A549 (cell line): ENCODE measurements around the gene CORO2B. TPM values are rescaled to one million over a fixed set of nuclear protein-coding genes. Genes with fewer than 3 reads are reported as not detected.

ENCODE experiments used
- ATAC-seq, 2 experiments: fragments of 200-7000 bp in 1 of 2; fragments of >200 bp in 1 of 2; cut with Nextera tagmentation in 1 of 2; cut with Tn5 transposase in 1 of 2; 3 replicates each; pipeline versions ENCODE4 v1.8.0 to v1.9.1; 2018 to 2020; ENCODE audit warnings: mild to moderate bottlenecking in 1 of 2, moderate library complexity in 1 of 2
- CTCF ChIA-PET: fragments of 300-600 bp; sonication (Branson Sonifier 250); formaldehyde crosslinking; extraction: SDS; loops from one replicate; lab custom pipeline; 2021; ENCODE audit warnings: antibody characterized with exemption, inconsistent platforms; lab: Yijun Ruan, JAX
- POLR2A ChIA-PET: fragments of 350-600 bp; formaldehyde crosslinking; extraction: SDS; loops from one replicate; lab custom pipeline; 2021; ENCODE audit warnings: antibody characterized with exemption, inconsistent platforms; lab: Yijun Ruan, JAX
- DNase-seq, 2 experiments: peaks; one replicate each; pipeline versions ENCODE4 v3.0.0 to v3.0.0-alpha.2; 2011 to 2016; ENCODE audit warnings: low read depth in 1 of 2, low spot score in 1 of 2
- FAIRE-seq: peaks from 2 replicates; lab custom pipeline; 2011; peaks lifted over from hg19 to GRCh38; lab: Jason Lieb, UNC
- H3K27ac ChIP-seq, 2 experiments: fragments of >200 bp; sonication (Bioruptor Twin); formaldehyde crosslinking; 3 replicates each; pipeline ENCODE4 v1.5.1; 2016 to 2017
- H3K4me1 ChIP-seq: fragments of >200 bp; sonication (Bioruptor Twin); formaldehyde crosslinking; 3 replicates; pipeline ENCODE4 v1.6.1; 2016
- H3K4me2 ChIP-seq: fragments of >200 bp; sonication (Bioruptor Twin); formaldehyde crosslinking; 3 replicates; pipeline ENCODE4 v1.6.1; 2016
- H3K4me3 ChIP-seq: fragments of >200 bp; sonication (Bioruptor Twin); formaldehyde crosslinking; 3 replicates; pipeline ENCODE4 v1.5.1; 2016
- H3K9me3 ChIP-seq: fragments of >200 bp; sonication (Bioruptor Twin); formaldehyde crosslinking; 3 replicates; pipeline ENCODE4 v1.6.1; 2016
- BHLHE40 ChIP-seq: IDR thresholded peaks from 2 replicates; pipeline ENCODE4 v1.6.1; 2012; ENCODE audit warnings: low read depth, low read length, inconsistent platforms
- CEBPB ChIP-seq, 2 experiments: fragments of >200 bp in 1 of 2; sonication (Bioruptor Twin) in 1 of 2; formaldehyde crosslinking in 1 of 2; IDR thresholded peaks; 2 replicates each; pipeline ENCODE4 v1.6.1; 2012 to 2016
- CHD2 ChIP-seq: fragments of 150-350 bp; IDR thresholded peaks from 2 replicates; pipeline ENCODE4 v1.6.1; 2014; ENCODE audit warnings: low read length; ENCODE audit not compliant: partially characterized antibody
- CHD4 ChIP-seq: fragments of 200-600 bp; sonication (generic); IDR thresholded peaks from 2 replicates; pipeline ENCODE4 v1.6.1; 2016; ENCODE audit warnings: antibody characterized with exemption, mild to moderate bottlenecking, borderline replicate concordance
- FOSL2 ChIP-seq, 2 experiments: fragments of 450-650 bp in 1 of 2; fragments of >200 bp in 1 of 2; sonication (Bioruptor Twin) in 1 of 2; formaldehyde crosslinking; IDR thresholded peaks; 2 replicates each; pipeline versions ENCODE4 v1.5.0 to v1.6.1; 2016 to 2020; ENCODE audit warnings: mild to moderate bottlenecking in 1 of 2, moderate library complexity in 1 of 2
- FOXS1 ChIP-seq: fragments of 250-450 bp; sonication (Bioruptor Pico); IDR thresholded peaks from 2 replicates; pipeline ENCODE4 v1.5.0; 2020; ENCODE audit warnings: mild to moderate bottlenecking, moderate library complexity
- GATA3 ChIP-seq: IDR thresholded peaks from 2 replicates; pipeline ENCODE4 v1.6.1; 2012; ENCODE audit warnings: borderline replicate concordance
- HOXA7 ChIP-seq: fragments of 250-450 bp; sonication (Bioruptor Pico); IDR thresholded peaks from 2 replicates; pipeline ENCODE4 v1.5.0; 2020; ENCODE audit warnings: mild to moderate bottlenecking, moderate library complexity
- HOXB5 ChIP-seq: fragments of 250-450 bp; sonication (Bioruptor Pico); IDR thresholded peaks from 2 replicates; pipeline ENCODE4 v1.5.0; 2020; ENCODE audit warnings: mild to moderate bottlenecking, moderate library complexity
- JUN ChIP-seq, 2 experiments: fragments of >200 bp; sonication (Bioruptor Twin); formaldehyde crosslinking; IDR thresholded peaks; 2 replicates in 1 of 2; 3 replicates in 1 of 2; pipeline ENCODE4 v1.6.1; 2016 to 2017
- JUNB ChIP-seq: fragments of >200 bp; sonication (Bioruptor Twin); formaldehyde crosslinking; IDR thresholded peaks from 2 replicates; pipeline ENCODE4 v1.6.1; 2016
- KDM1A ChIP-seq: fragments of 200-600 bp; sonication (generic); IDR thresholded peaks from 2 replicates; pipeline ENCODE4 v1.6.1; 2016; ENCODE audit warnings: low read depth, mild to moderate bottlenecking
- MAFK ChIP-seq: fragments of 450-650 bp; IDR thresholded peaks from 2 replicates; pipeline ENCODE4 v1.6.1; 2014; ENCODE audit not compliant: partially characterized antibody
- MAZ ChIP-seq: fragments of 150-350 bp; IDR thresholded peaks from 2 replicates; pipeline ENCODE4 v1.6.1; 2014; ENCODE audit warnings: antibody characterized with exemption, low read depth, low read length, borderline replicate concordance
- MYC ChIP-seq: IDR thresholded peaks from 2 replicates; pipeline ENCODE4 v1.6.1; 2012; ENCODE audit warnings: mild to moderate bottlenecking, inconsistent platforms, low read length, improper control_type of control experiment, borderline replicate concordance
- NFE2L2 ChIP-seq: fragments of 150-350 bp; conservative IDR thresholded peaks from 2 replicates; pipeline ENCODE4 v1.6.1; 2014; ENCODE audit warnings: low read length
- NR3C1 ChIP-seq: fragments of >200 bp; sonication (Bioruptor Twin); formaldehyde crosslinking; IDR thresholded peaks from 3 replicates; pipeline ENCODE4 v1.6.1; 2017
- POLR2AphosphoS2 ChIP-seq: conservative IDR thresholded peaks from 2 replicates; pipeline ENCODE4 v1.6.1; 2012; ENCODE audit warnings: low read length, improper control_type of control experiment, inconsistent platforms
- RAD21 ChIP-seq, 2 experiments: fragments of >200 bp in 1 of 2; sonication (Bioruptor Twin) in 1 of 2; formaldehyde crosslinking in 1 of 2; IDR thresholded peaks in 1 of 2; conservative IDR thresholded peaks in 1 of 2; 2 replicates in 1 of 2; 3 replicates in 1 of 2; pipeline ENCODE4 v1.6.1; 2012 to 2018; ENCODE audit warnings: inconsistent platforms in 1 of 2
- RCOR1 ChIP-seq: fragments of 150-350 bp; IDR thresholded peaks from 2 replicates; pipeline ENCODE4 v1.6.1; 2014; ENCODE audit warnings: antibody characterized with exemption, low read length, low read depth
- RNF2 ChIP-seq: fragments of 200-600 bp; sonication (generic); IDR thresholded peaks from 2 replicates; pipeline ENCODE4 v1.6.1; 2016; ENCODE audit warnings: low read depth, mild to moderate bottlenecking, antibody characterized with exemption, moderate library complexity, borderline replicate concordance
- SREBF2 ChIP-seq: fragments of 450-650 bp; IDR thresholded peaks from 2 replicates; pipeline ENCODE4 v1.6.1; 2014; ENCODE audit warnings: mild to moderate bottlenecking, moderate library complexity
- TP53 ChIP-seq: fragments of 250-450 bp; sonication (Bioruptor Pico); IDR thresholded peaks from 2 replicates; pipeline ENCODE4 v1.5.0; 2021; ENCODE audit warnings: mild to moderate bottlenecking, moderate library complexity
- ZFP36 ChIP-seq: fragments of 450-650 bp; IDR thresholded peaks from 2 replicates; pipeline ENCODE4 v1.6.1; 2014; ENCODE audit warnings: borderline replicate concordance; ENCODE audit not compliant: partially characterized antibody
- ZSCAN20 ChIP-seq: fragments of 250-450 bp; sonication (Bioruptor Pico); IDR thresholded peaks from 2 replicates; pipeline ENCODE4 v1.8.0; 2022; ENCODE audit warnings: mild to moderate bottlenecking, moderate library complexity
- WGBS: methylation state at CpG from one replicate; pipeline ENCODE4 v1.1.6; 2017; ENCODE audit errors: missing lambda C conversion rate; 5-methylcytosine and 5-hydroxymethylcytosine counted together
- polyA plus RNA-seq, 4 experiments: library from polyadenylated mRNA; depleted of rRNA in 3 of 4; stranded (reverse); fragments of >200 nt; fragmentation: RNase III in 1 of 4; extraction: RNeasy Plus Mini Kit Qiagen cat#74134 plus additional on column Dnase treatment in 1 of 4; gene quantifications; 2 replicates in 3 of 4; 3 replicates in 1 of 4; pipeline ENCODE4 v1.2.3, GENCODE V29; 2011 to 2017
- TF ChIP-seq, protein P1 (sequence below): fragments of 200-600 bp; sonication (generic); IDR thresholded peaks from 2 replicates; pipeline ENCODE4 v1.6.1; 2016; ENCODE audit warnings: antibody characterized with exemption, mild to moderate bottlenecking, moderate library complexity
- TF ChIP-seq, protein P2 (sequence below): fragments of >200 bp; sonication (Bioruptor Twin); formaldehyde crosslinking; IDR thresholded peaks from 3 replicates; pipeline ENCODE4 v1.5.1; 2016
- TF ChIP-seq, protein P3 (sequence below): fragments of >200 bp; sonication (Bioruptor Twin); formaldehyde crosslinking; IDR thresholded peaks from 2 replicates; pipeline ENCODE4 v1.6.1; 2016
- TF ChIP-seq, protein P4 (sequence below): fragments of 150-350 bp; IDR thresholded peaks from 2 replicates; pipeline ENCODE4 v1.6.1; 2014; ENCODE audit warnings: low read depth, mild to moderate bottlenecking, low read length

CORO2B gene
- polyA plus RNA-seq, 2 of the 4 experiments (the other 2 are of a cell fraction) = 2.0 to 2.3 TPM

DNA sequence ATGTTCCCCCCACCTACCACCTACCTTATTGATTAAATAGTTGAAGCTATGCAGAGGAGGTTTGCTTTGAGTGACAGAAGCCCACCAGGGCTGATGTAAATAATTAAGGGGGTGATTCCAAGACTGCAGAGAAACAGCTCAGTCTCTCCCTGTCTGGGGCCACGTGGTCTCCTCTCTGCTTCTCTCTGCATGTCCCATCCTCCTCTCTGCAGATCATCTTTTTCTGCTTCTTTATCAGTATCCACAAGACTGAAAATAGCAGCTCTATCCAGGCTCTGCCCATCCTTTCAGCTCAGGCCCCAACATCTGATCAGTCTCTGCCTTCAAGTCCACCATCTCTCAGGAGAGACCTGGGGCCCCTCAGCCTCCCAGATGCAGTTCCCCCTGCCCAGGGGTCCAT, 131.1 kb downstream of the CORO2B start:
- ChIA-PET POLR2A (interaction anchor here (0.7 kb wide), 1 partner anchor 87 kb away, joined by 11 read pairs; no protein-coding TSS in a partner anchor), CTCF (interaction anchor here (1.1 kb wide), 1 partner anchor 166 kb away, joined by 4 read pairs; no protein-coding TSS in a partner anchor)
- WGBS = 9% methylated on average over 1 of the region's 1 CpG

DNA sequence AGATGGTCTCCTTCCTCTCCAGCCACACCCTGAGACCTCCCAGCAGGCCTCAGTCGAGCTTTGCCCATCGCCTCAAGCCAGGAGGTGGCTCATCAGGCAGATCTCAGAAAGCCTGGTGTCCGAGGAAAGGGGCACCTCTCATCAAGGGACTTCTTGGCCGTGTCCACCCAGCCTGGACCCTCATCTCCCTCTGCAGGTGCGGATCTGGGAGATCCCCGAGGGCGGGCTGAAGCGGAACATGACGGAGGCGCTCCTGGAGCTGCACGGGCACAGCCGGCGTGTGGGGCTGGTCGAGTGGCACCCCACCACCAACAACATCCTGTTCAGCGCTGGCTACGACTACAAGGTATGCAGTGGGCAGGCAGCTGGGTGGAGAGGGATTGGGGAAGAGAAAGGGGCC, 131.7 kb downstream of the CORO2B start:
- ATAC-seq = no peak
- no peaks in the 10 kb centered on the region for H3K4me1 ChIP-seq
- H3K9me3 ChIP-seq = no peaks in the 10 kb centered on the region
- FAIRE-seq = no peak
- no peak overlapping the region for H3K4me2 ChIP-seq
- no peak overlapping the region for H3K4me3 ChIP-seq
- ChIA-PET POLR2A (no interaction called here), CTCF (interaction anchor here (1.1 kb wide), 1 partner anchor 165 kb away, joined by 4 read pairs; no protein-coding TSS in a partner anchor)
- no peak overlapping the region for H3K27ac ChIP-seq
- 63% methylated on average over 14 of the region's 16 CpGs for WGBS
- no peak for DNase-seq
- TF ChIP-seq, protein P1, sequence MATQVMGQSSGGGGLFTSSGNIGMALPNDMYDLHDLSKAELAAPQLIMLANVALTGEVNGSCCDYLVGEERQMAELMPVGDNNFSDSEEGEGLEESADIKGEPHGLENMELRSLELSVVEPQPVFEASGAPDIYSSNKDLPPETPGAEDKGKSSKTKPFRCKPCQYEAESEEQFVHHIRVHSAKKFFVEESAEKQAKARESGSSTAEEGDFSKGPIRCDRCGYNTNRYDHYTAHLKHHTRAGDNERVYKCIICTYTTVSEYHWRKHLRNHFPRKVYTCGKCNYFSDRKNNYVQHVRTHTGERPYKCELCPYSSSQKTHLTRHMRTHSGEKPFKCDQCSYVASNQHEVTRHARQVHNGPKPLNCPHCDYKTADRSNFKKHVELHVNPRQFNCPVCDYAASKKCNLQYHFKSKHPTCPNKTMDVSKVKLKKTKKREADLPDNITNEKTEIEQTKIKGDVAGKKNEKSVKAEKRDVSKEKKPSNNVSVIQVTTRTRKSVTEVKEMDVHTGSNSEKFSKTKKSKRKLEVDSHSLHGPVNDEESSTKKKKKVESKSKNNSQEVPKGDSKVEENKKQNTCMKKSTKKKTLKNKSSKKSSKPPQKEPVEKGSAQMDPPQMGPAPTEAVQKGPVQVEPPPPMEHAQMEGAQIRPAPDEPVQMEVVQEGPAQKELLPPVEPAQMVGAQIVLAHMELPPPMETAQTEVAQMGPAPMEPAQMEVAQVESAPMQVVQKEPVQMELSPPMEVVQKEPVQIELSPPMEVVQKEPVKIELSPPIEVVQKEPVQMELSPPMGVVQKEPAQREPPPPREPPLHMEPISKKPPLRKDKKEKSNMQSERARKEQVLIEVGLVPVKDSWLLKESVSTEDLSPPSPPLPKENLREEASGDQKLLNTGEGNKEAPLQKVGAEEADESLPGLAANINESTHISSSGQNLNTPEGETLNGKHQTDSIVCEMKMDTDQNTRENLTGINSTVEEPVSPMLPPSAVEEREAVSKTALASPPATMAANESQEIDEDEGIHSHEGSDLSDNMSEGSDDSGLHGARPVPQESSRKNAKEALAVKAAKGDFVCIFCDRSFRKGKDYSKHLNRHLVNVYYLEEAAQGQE = no peak
- TF ChIP-seq RCOR1 (no peak), FOXS1 (CRISPR knock-in tag) (no peak), CHD2 (no peak), MYC (no peak), RNF2 (no peak), RAD21 (conservative IDR thresholded peaks at IDR 0.05 in 1 of 2, IDR thresholded peaks at IDR 0.05 in 1 of 2) (no peak), GATA3 (no peak), HOXB5 (CRISPR knock-in tag) (no peak), NR3C1 (no peak), ZFP36 (no peak), CHD4 (no peak), POLR2AphosphoS2 (no peak)
- TF ChIP-seq, protein P2, sequence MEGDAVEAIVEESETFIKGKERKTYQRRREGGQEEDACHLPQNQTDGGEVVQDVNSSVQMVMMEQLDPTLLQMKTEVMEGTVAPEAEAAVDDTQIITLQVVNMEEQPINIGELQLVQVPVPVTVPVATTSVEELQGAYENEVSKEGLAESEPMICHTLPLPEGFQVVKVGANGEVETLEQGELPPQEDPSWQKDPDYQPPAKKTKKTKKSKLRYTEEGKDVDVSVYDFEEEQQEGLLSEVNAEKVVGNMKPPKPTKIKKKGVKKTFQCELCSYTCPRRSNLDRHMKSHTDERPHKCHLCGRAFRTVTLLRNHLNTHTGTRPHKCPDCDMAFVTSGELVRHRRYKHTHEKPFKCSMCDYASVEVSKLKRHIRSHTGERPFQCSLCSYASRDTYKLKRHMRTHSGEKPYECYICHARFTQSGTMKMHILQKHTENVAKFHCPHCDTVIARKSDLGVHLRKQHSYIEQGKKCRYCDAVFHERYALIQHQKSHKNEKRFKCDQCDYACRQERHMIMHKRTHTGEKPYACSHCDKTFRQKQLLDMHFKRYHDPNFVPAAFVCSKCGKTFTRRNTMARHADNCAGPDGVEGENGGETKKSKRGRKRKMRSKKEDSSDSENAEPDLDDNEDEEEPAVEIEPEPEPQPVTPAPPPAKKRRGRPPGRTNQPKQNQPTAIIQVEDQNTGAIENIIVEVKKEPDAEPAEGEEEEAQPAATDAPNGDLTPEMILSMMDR = no peak
- TF ChIP-seq, protein P3, sequence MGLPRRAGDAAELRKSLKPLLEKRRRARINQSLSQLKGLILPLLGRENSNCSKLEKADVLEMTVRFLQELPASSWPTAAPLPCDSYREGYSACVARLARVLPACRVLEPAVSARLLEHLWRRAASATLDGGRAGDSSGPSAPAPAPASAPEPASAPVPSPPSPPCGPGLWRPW = no peak

More for the DNA sequence above, 131.1 kb downstream of the CORO2B start:
- no peak for ATAC-seq
- Histone ChIP-seq H3K4me2 (no peak overlapping the region), H3K9me3 (no peaks in the 10 kb centered on the region), H3K4me3 (no peak overlapping the region), H3K27ac (no peak overlapping the region), H3K4me1 (no peaks in the 10 kb centered on the region)
- no peak for FAIRE-seq
- no peak for DNase-seq
- TF ChIP-seq, protein P4, sequence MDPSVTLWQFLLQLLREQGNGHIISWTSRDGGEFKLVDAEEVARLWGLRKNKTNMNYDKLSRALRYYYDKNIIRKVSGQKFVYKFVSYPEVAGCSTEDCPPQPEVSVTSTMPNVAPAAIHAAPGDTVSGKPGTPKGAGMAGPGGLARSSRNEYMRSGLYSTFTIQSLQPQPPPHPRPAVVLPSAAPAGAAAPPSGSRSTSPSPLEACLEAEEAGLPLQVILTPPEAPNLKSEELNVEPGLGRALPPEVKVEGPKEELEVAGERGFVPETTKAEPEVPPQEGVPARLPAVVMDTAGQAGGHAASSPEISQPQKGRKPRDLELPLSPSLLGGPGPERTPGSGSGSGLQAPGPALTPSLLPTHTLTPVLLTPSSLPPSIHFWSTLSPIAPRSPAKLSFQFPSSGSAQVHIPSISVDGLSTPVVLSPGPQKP = no peak
- TF ChIP-seq NFE2L2 = no peak
- TF ChIP-seq SREBF2 = no peak
- TF ChIP-seq JUN (IDR thresholded peaks at IDR 0.05) = no peak
- no peak for TF ChIP-seq CHD4
- no peak for TF ChIP-seq CEBPB (IDR thresholded peaks at IDR 0.05)
- no peak for TF ChIP-seq ZSCAN20 (CRISPR knock-in tag)
- no peak for TF ChIP-seq JUNB
- TF ChIP-seq, protein P2 = no peak
- no peak for TF ChIP-seq MYC
- no peak for TF ChIP-seq KDM1A
- no peak for TF ChIP-seq BHLHE40
- no peak for TF ChIP-seq TP53 (CRISPR knock-in tag)
- TF ChIP-seq HOXA7 = no peak
- TF ChIP-seq MAFK = no peak
- TF ChIP-seq MAZ = no peak
- TF ChIP-seq FOSL2 (IDR thresholded peaks at IDR 0.05) = no peak
- TF ChIP-seq FOSL2 (CRISPR knock-in tag; IDR thresholded peaks at IDR 0.05) = no peak
